ENCODE measurements around the gene VGLL4. TPM values are rescaled to one million over a fixed set of nuclear protein-coding genes. Genes with fewer than 3 reads are reported as not detected.
A peak's percentile ranks its signal among the peaks of the same experiment; 100 is the strongest.

VGLL4 gene
- total and polyA plus RNA-seq, 2 of the 4 experiments (the other 2 are of a cell fraction), result 26.2 to 35.4 TPM

- Histone ChIP-seq H3K36me3 (ENCODE audit: control insufficient read depth, insufficient read depth, low read length) (peaks cover 43% of the 10 kb centered on the region), H3K27ac (ENCODE audit: insufficient read depth, low read length) (peak overlapping the region; percentile 93), H3K18ac (ENCODE audit: low read depth, low read length) (peak overlapping the region; percentile 88), H3K9ac (ENCODE audit: low read depth, low read length) (peak overlapping the region; percentile 67), H3K9me1 (ENCODE audit: insufficient read depth, low read length) (peaks cover 37% of the 10 kb centered on the region), H3K9me3 (ENCODE audit: control insufficient read depth, insufficient read depth, low read length) (no peaks in the 10 kb centered on the region), H3K4me2 (ENCODE audit: low read depth, low read length) (peak overlapping the region; percentile 56), H2BK15ac (ENCODE audit: low read depth, low read length) (peak overlapping the region; percentile 69; the same call in 2 of the 3 replicates), H3K4me1 (ENCODE audit: control insufficient read depth, insufficient read depth, low read length) (peaks cover 27% of the 10 kb centered on the region), H3K4ac (ENCODE audit: low read depth, low read length) (peak overlapping the region; percentile 99), H4K20me1 (ENCODE audit: insufficient read depth, low read length) (peaks cover 39% of the 10 kb centered on the region), H2BK120ac (ENCODE audit: low read depth, low read length) (peak overlapping the region; percentile 98), H4K8ac (ENCODE audit: low read depth in 2 of 2, low read length in 2 of 2) (peak overlapping the region; percentile 79 to 98), H4K5ac (ENCODE audit: low read depth, low read length) (peak overlapping the region; percentile 75), H3K79me1 (ENCODE audit: low read depth in 1 of 2, low read length in 2 of 2) (peaks cover 25 to 90% of the 10 kb centered on the region in 2 experiments), H2BK5ac (ENCODE audit: low read depth, low read length, poor library complexity, severe bottlenecking) (peak overlapping the region; percentile 99), H3K14ac (replicated peaks; ENCODE audit: low read depth, low read length) (peak overlapping the region; percentile 97), H4K91ac (ENCODE audit: insufficient read depth, low read depth, low read length) (peak overlapping the region; percentile 94), H3K56ac (ENCODE audit: extremely low read depth, insufficient read depth, low read length) (peak overlapping the region; percentile 92), H3K23ac (ENCODE audit: low read depth, low read length) (peak overlapping the region; percentile 93), H3K27me3 (ENCODE audit: control insufficient read depth, insufficient read depth, low read length) (no peaks in the 10 kb centered on the region), H2AFZ (replicated peaks; ENCODE audit: low read length, poor library complexity) (peak overlapping the region; percentile 79), H3K4me3 (ENCODE audit: insufficient read depth, low read depth, low read length) (peak overlapping the region; percentile 15; the same call in 1 of the 2 replicates), H2BK20ac (ENCODE audit: low read depth, low read length) (peak overlapping the region; percentile 80), H2AK5ac (ENCODE audit: low read depth, low read length) (peak overlapping the region; percentile 98), H2AK9ac (replicated peaks; ENCODE audit: low read depth, low read length, poor library complexity) (peak overlapping the region; percentile 96)
- BruUV-seq (replicated peaks), result no TSS peak
- ChIA-PET CTCF (interaction anchor here (0.6 kb wide), 1 partner anchor 194 kb away, joined by 6 read pairs; no protein-coding TSS in a partner anchor), POLR2A (ENCODE audit: unreplicated experiment) (interaction anchor here (0.5 kb wide), 2 partner anchors 61 to 83 kb away, joined by 3 to 6 read pairs; no protein-coding TSS in a partner anchor)
- DNase-seq (peak; percentile 93), ATAC-seq (ENCODE audit: low read depth) (peak; percentile 80)
- dilution Hi-C loops (cut with HindIII; ENCODE audit: low sequenced_read_pairs, unreplicated experiment) (no loop called here), in situ Hi-C loops (cut with MboI; ENCODE audit: low sequenced_read_pairs) (loop anchor here (10.0 kb wide), 1 partner anchor 76 kb away; the partner anchor contains the start of gene VGLL4), intact Hi-C loops (cut with micrococcal nuclease) (loop anchor here (1.0 kb wide), 1 partner anchor 75 kb away; the partner anchor contains the start of gene VGLL4)
- WGBS, 2 experiments (ENCODE audit: extremely low coverage in 2 of 2, insufficient read length in 1 of 2), result 12% methylated on average over 8 of the region's 29 CpGs; no CpG with 5 or more reads in 1 of the 2 experiments
- no peak for TF ChIP-seq ELK1 (IDR thresholded peaks at IDR 0.05; ENCODE audit: borderline replicate concordance, low read depth, low read length)
- peak; percentile 35; the same call in 1 of the 2 replicates for TF ChIP-seq MXI1 (IDR thresholded peaks at IDR 0.05; ENCODE audit: borderline replicate concordance, low read depth, low read length)
- TF ChIP-seq CEBPB (IDR thresholded peaks at IDR 0.05; ENCODE audit: low read depth, low read length), result no peak
- TF ChIP-seq CTCF (conservative IDR thresholded peaks at IDR 0.05; ENCODE audit: low read depth, low read length), result no peak
- peak; percentile 36 for TF ChIP-seq RAD21 (IDR thresholded peaks at IDR 0.05; ENCODE audit: low read length)
- no peak for TF ChIP-seq RCOR1 (IDR thresholded peaks at IDR 0.05; ENCODE audit: insufficient replicate concordance, low read length)
- TF ChIP-seq CHD1 (IDR thresholded peaks at IDR 0.05; ENCODE audit: low read depth, low read length), result no peak
- no peak for TF ChIP-seq SMC3 (IDR thresholded peaks at IDR 0.05; ENCODE audit: low read depth, low read length)
- TF ChIP-seq USF2 (IDR thresholded peaks at IDR 0.05; ENCODE audit: low read depth, low read length), result peak; percentile 87
- no peak for TF ChIP-seq NFE2L2 (IDR thresholded peaks at IDR 0.05; ENCODE audit: low read depth, low read length)
- TF ChIP-seq POLR2A (IDR thresholded peaks at IDR 0.05; ENCODE audit: low read depth, low read length), result peak; percentile 34
- TF ChIP-seq FOS (IDR thresholded peaks at IDR 0.05; ENCODE audit: low read depth, low read length), result peak; percentile 83
- TF ChIP-seq MAFK (IDR thresholded peaks at IDR 0.05; ENCODE audit: low read depth, low read length), result no peak
- TF ChIP-seq MAZ (IDR thresholded peaks at IDR 0.05; ENCODE audit: borderline replicate concordance, low read depth, low read length), result 0 out of 2 replicates have a peak, but pooled peaks have one; percentile 19
Observed at GRCh38 chr3:11568503-11569155, 75.1 kb downstream of the VGLL4 start.

Measured in IMR-90 (cell line).